Measurements from ENCODE around the gene ACY1.
"Not testable (repeated sequence)": the region's sequence is repeated elsewhere in the genome, so short reads cannot be mapped to it uniquely, and the experiment has no call there.

ACY1 gene

DNA sequence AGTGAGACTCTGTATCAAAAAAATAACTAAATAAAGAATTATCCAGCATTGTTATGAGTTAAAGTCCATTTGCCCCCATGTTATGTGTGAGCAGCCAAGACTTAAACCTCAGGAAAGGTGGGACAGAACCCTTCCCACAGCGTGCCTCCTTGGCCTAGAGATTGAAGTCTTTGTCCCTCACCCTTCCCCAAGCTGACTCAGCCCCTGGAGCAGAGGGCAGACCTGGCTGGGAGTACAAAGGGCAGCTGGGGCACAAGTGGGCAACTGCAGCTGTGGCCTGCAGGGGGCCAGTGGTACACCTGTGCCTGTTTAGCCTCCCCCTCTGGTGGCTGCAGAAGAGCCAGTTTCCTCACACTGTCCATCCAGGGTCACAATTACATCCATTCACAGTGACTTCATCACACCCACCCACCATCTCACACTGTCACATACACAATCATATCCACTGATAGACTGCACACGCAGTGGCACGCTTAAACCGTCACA, 940 bp upstream of the ACY1 start:
- H3K9me3 Mint-ChIP-seq (ENCODE audit: low read depth) = no peaks in the 10 kb centered on the region
- peaks cover 17% of the 10 kb centered on the region for H3K4me1 Mint-ChIP-seq (ENCODE audit: low read depth)
- H3K27me3 Mint-ChIP-seq = no peaks in the 10 kb centered on the region
- no peaks in the 10 kb centered on the region for H3K36me3 Mint-ChIP-seq
- H3K4me3 Mint-ChIP-seq = peak overlapping the region; percentile 99
- H3K27ac Mint-ChIP-seq = peak overlapping the region; percentile 98

DNA sequence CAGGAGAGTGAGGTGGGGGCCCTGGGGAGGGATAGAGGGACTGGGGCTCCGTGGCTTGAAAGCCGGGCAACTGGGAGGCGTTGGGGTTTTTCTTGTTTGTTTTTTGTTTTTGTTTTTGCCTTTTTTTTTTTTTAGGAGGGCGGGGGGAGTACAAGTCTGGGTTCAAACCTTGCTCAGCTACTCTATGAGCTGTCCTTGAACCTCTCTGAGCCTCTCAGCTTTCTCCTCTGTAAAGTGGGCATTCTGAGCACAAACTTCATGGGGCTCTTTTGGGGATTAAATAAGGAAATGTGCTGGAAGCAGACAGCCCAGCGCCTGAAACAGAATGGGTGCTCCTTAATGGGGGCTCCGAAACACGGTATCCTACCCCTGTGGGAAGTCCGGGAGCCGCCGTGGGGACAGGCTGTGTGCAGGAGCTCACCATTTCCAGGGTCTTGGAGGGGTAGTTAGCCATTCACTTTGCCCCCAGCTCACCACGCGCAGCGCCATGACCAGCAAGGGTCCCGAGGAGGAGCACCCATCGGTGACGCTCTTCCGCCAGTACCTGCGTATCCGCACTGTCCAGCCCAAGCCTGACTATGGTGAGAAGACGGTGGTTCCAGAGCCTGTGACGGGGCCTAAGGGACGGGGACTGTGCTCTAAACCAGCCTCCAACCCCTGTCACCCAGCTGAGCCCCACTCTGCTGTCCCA, 388 bp downstream of the ACY1 start:
- Mint-ChIP-seq H3K4me3 (peak overlapping the region; percentile 99), H3K27me3 (no peaks in the 10 kb centered on the region), H3K9me3 (ENCODE audit: low read depth) (no peaks in the 10 kb centered on the region), H3K27ac (peak overlapping the region; percentile 94), H3K36me3 (no peaks in the 10 kb centered on the region), H3K4me1 (ENCODE audit: low read depth) (peaks cover 17% of the 10 kb centered on the region)

DNA sequence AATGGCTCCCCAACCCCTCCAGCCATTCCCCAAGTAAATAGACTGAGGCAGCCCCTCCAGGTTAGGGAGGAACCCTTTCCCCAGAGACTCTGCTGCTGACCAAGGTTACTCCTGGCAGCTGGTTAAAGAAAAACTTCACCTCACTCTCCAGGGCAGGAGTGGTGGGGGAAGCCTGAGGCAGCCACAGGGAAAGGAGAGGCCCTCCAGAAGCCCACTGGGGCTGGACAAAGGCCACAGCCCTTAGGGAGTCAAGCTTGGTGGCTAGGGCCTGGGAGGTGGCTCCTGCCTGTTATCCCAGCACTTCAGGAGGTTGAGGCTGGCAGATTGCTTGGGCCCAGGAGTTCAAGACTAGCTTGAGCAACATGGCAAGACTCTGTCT, 923 bp downstream of the ACY1 start:
- peak overlapping the region; percentile 94 for H3K27ac Mint-ChIP-seq
- H3K4me3 Mint-ChIP-seq = peak overlapping the region; percentile 99
- no peaks in the 10 kb centered on the region for H3K27me3 Mint-ChIP-seq
- peaks cover 17% of the 10 kb centered on the region for H3K4me1 Mint-ChIP-seq (ENCODE audit: low read depth)
- H3K36me3 Mint-ChIP-seq = no peaks in the 10 kb centered on the region
- H3K9me3 Mint-ChIP-seq (ENCODE audit: low read depth) = no peaks in the 10 kb centered on the region

DNA sequence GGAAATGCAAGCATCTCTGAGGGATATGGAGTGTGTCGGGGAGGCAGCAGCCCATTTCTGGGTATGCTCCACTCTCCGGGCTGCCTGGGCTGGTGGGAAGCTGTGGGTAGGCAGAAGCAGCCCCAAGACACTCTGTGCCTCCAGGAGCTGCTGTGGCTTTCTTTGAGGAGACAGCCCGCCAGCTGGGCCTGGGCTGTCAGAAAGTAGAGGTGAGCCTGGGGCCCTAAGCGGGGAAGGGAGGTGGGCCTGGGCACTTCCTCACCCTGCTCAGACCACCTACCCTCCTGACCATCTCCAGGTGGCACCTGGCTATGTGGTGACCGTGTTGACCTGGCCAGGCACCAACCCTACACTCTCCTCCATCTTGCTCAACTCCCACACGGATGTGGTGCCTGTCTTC, 1.7 kb downstream of the ACY1 start:
- Mint-ChIP-seq H3K4me1 (ENCODE audit: low read depth) (peaks cover 17% of the 10 kb centered on the region), H3K36me3 (no peaks in the 10 kb centered on the region), H3K4me3 (peak overlapping the region; percentile 71), H3K27ac (peak overlapping the region; percentile 73), H3K9me3 (ENCODE audit: low read depth) (no peaks in the 10 kb centered on the region), H3K27me3 (no peaks in the 10 kb centered on the region)

DNA sequence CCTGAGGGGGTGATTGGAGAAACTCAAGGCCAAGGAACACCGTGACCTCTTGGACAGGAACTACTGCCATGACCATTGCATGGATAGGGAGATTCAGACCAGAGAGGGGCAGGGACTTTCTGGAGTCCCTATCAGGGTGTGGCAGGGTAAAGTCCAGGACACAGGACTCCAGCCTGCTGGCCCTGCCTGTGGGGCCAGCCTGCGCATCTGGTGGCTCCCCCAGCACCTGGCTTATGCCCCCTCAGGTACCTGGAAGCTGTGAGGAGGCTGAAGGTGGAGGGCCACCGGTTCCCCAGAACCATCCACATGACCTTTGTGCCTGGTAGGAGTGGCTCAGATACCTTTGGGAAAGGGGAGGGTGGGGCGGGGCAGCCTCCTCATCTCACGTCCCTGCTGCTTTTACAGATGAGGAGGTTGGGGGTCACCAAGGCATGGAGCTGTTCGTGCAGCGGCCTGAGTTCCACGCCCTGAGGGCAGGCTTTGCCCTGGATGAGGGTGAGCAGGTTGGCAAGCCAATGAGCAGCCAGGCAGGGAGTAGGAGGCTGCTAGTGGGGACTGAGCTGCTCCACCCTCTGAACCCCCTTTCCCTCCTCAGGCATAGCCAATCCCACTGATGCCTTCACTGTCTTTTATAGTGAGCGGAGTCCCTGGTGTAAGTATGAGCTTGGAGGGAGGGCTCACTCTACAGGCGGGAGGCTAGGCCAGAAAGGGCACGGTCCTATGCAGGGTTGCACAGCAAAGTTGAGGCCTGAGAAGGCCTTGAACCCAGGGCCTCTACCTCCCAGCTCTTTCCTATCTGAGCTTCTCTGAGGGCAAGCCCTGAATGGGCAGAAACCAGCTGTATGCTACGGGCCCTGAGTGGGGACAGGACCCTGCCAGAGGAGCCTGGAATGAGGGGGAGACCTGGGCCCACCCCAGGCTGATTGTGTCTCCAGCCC, 2.9 kb downstream of the ACY1 start:
- Mint-ChIP-seq H3K27ac (no peak overlapping the region), H3K9me3 (ENCODE audit: low read depth) (no peaks in the 10 kb centered on the region), H3K36me3 (peaks cover 1% of the 10 kb centered on the region), H3K4me1 (ENCODE audit: low read depth) (peaks cover 18% of the 10 kb centered on the region), H3K4me3 (no peak overlapping the region), H3K27me3 (no peaks in the 10 kb centered on the region)

DNA sequence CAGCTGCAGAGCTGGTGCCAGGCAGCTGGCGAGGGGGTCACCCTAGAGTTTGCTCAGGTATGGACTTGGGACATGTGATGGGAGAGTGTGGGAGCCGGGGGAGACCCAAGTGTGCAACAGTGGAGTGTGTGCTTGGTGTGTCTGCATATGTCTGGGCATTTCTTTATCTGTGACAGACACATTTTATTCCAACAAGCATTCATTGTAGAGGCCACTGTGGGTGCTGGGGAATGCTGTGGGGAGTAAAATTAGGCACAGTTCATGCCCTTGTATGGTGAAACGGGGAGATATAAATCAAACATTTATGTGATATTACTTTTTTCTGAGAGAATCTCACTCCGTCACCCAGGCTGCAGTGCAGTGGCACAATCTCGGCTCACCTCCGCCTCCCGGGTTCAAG, 4.2 kb downstream of the ACY1 start:
- Mint-ChIP-seq H3K9me3 (ENCODE audit: low read depth) (no peaks in the 10 kb centered on the region), H3K27ac (peak overlapping the region; percentile 68), H3K4me1 (ENCODE audit: low read depth) (peaks cover 17% of the 10 kb centered on the region), H3K4me3 (no peak overlapping the region), H3K36me3 (peaks cover 3% of the 10 kb centered on the region), H3K27me3 (no peaks in the 10 kb centered on the region)

DNA sequence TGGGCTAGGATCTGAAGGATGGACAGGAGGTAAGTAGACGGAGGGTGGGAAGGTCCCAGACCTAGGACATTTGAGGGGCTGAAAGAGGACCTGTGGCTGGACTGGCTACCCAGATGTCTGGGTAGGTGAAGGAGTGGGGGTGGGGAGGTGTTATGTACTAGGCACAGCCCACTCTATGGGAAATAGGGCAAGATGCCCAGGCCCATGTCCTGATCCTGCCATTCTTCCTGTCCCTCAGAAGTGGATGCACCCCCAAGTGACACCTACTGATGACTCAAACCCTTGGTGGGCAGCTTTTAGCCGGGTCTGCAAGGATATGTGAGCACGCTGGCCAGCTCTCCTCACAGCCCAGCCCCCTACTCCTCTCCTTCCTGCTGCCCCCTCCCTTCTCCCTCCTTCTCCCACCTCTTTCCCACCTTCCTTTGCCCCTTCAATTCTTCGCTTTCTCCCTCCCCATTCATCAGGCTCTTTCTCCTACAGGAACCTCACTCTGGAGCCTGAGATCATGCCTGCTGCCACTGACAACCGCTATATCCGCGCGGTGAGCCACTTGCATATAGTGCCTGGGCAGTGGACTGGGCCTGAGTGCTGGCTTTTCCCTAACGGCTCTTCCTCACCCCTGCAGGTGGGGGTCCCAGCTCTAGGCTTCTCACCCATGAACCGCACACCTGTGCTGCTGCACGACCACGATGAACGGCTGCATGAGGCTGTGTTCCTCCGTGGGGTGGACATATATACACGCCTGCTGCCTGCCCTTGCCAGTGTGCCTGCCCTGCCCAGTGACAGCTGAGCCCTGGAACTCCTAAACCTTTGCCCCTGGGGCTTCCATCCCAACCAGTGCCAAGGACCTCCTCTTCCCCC, 5.2 kb downstream of the ACY1 start:
- peaks cover 17% of the 10 kb centered on the region for H3K4me1 Mint-ChIP-seq (ENCODE audit: low read depth)
- no peak overlapping the region for H3K4me3 Mint-ChIP-seq
- no peaks in the 10 kb centered on the region for H3K9me3 Mint-ChIP-seq (ENCODE audit: low read depth)
- no peaks in the 10 kb centered on the region for H3K27me3 Mint-ChIP-seq
- H3K27ac Mint-ChIP-seq = no peak overlapping the region
- peaks cover 3% of the 10 kb centered on the region for H3K36me3 Mint-ChIP-seq

DNA sequence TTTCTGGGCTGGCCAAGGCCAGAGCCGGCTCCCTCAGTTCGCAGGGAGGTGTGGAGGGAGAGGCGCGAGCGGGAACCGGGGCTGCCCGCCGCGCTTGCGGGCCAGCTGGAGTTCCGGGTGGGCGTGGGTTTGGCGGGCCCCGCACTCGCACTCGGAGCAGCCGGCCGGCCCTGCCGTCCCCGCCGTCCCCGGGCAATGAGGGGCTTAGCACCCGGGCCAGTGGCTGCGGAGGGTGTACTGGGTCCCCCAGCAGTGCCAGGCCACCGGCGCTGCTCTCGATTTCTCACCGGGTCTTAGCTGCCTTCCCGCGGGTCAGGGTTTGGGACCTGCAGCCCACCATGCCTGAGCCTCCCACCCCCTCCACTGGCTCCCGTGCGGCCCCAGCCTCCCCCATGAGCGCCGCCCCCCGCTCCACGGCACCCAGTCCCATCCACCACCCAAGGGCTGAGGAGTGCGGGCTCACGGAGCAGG, 7.2 kb downstream of the ACY1 start:
- H3K27me3 Mint-ChIP-seq; H3K9me3 Mint-ChIP-seq (ENCODE audit: low read depth); H3K4me3 Mint-ChIP-seq; H3K27ac Mint-ChIP-seq: not testable (repeated sequence)
- peaks cover 13% of the 10 kb centered on the region for H3K36me3 Mint-ChIP-seq
- H3K4me1 Mint-ChIP-seq (ENCODE audit: low read depth) = peaks cover 26% of the 10 kb centered on the region

DNA sequence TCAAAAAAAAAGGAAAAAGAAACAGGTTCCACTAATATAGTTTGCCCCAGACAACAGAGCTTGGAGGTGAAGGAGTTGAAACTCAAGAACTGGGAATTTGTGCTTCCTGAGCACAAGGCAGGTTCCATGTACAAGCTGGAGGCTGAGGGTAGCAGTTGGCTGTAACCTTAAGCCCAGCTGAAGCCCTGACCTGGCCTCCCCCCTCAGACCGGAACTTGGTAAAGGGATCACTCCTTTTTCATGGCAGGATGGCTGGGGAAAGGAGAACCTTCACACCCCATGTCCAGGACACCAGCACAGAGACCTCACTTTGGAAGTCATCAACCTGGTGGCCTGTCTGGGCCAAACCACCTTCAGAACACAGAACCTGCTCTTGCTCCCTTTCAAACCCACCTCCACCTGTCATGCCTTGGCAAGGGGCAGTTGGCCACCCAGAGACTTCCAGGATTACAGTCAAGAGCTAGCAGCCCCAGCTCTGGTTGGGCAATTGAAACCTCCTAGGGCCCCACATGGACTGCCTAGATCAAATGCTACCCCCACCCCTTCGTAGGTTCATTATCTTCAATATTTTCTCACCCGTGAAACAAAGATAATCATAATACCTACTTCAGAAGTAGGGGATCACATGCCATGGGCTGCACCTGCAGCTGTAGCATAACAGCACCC, 8.8 kb downstream of the ACY1 start:
- Mint-ChIP-seq H3K27me3 (no peaks in the 10 kb centered on the region), H3K36me3 (peaks cover 14% of the 10 kb centered on the region), H3K4me1 (ENCODE audit: low read depth) (peaks cover 30% of the 10 kb centered on the region), H3K9me3 (ENCODE audit: low read depth) (no peaks in the 10 kb centered on the region), H3K4me3 (peak overlapping the region; percentile 100), H3K27ac (peak overlapping the region; percentile 72)

DNA sequence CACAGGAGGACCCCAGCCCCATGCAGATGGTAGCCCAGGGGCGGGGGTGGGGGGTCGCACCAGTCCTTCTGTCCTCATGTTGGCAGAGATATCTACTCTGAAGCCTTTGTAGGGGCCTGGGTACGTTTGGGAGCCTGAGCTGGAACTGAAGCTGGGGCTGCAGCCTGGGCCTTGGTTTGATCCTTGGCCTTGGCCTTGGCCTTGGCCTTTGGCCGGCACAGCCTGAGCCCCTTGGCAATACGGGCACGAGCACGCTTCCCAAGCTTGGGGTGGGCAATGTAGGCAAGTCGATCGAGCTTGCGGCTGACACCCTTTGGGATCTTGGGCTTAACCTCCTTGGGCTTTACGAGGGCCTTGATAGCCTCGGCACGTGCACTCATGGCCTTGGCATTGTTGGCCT, 10.3 kb downstream of the ACY1 start:
- Mint-ChIP-seq H3K4me3 (peak overlapping the region; percentile 100), H3K27ac (peak overlapping the region; percentile 100), H3K36me3 (peaks cover 14% of the 10 kb centered on the region), H3K4me1 (ENCODE audit: low read depth) (peaks cover 30% of the 10 kb centered on the region)
- H3K9me3 Mint-ChIP-seq (ENCODE audit: low read depth); H3K27me3 Mint-ChIP-seq: not testable (repeated sequence)

DNA sequence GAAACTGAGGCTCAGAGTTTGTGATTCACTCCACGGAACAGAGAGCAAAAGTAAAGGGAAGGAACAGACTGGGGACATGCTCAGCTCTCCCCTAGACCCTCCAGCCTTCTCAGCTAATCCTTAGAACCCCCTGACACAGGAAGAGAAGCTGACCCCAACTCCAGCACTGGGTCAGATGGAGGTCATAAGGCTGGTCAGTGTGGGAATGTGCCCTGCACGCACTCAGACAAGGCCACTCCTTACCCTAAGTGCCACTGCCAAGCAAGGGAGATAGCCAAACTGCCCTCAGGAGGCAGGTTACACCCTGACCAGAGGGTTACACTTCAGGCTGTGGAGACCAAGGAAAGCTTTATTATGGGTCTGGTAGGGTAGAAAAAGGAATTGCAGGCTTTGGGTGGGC, 11.2 kb downstream of the ACY1 start:
- peaks cover 14% of the 10 kb centered on the region for H3K36me3 Mint-ChIP-seq
- no peaks in the 10 kb centered on the region for H3K27me3 Mint-ChIP-seq

DNA sequence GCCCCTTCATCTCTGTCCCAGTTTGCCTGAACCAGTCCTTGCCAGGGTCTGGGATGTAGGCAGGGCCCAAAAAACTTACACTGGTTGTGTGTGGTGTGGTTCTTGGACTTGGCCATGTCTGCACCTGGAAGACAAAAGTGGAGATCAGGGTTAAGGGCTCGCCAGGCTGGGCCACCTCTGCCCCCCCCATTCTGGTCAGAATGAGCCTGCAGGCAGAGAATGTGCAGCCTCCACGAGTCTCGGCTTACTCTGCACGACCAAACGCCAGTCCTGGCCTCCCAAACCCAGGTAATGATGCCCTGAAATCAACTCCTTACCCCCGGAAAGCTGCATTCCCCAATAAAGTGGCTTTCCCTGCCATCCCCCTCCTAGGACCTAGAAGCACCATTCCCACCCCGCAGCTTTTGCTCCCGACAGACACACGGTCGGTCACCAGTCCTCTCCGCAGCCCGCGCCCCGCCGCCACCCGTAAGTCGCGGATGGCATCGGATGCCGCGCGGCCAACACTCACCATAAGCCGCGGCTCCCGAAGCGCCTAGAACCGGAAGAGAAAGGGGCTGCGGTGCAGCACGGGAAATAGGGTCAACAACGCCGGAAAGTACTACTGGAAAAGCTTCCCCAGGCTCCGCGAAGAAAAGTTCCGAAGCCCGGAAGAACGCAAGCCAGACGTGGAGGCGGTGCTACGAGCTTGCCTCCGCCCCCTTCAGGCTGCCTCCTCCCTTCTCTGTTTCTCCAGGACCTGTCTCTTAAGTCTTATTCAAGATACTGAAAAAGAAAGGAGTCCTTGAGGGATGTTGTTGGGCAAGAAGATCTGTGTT, 12.2 kb downstream of the ACY1 start, which contains the start of gene RPL29:
Gene RPL29 (minus strand): TSS at position 550 of the 818 bp plus-strand sequence. CDS start 434 bp downstream, at position 116.
- no peaks in the 10 kb centered on the region for H3K9me3 Mint-ChIP-seq (ENCODE audit: low read depth)
- H3K36me3 Mint-ChIP-seq = peaks cover 14% of the 10 kb centered on the region
- H3K27me3 Mint-ChIP-seq = no peaks in the 10 kb centered on the region
- H3K4me3 Mint-ChIP-seq = peak within 1 kb of the TSS; percentile 100
- peaks cover 30% of the 10 kb centered on the region for H3K4me1 Mint-ChIP-seq (ENCODE audit: low read depth)
- H3K27ac Mint-ChIP-seq = peak within 1 kb of the TSS; percentile 100

More for the DNA sequence above, 11.2 kb downstream of the ACY1 start:
- Mint-ChIP-seq H3K27ac (peak overlapping the region; percentile 100), H3K4me3 (peak overlapping the region; percentile 100), H3K4me1 (ENCODE audit: low read depth) (peaks cover 30% of the 10 kb centered on the region), H3K9me3 (ENCODE audit: low read depth) (no peaks in the 10 kb centered on the region)

DNA sequence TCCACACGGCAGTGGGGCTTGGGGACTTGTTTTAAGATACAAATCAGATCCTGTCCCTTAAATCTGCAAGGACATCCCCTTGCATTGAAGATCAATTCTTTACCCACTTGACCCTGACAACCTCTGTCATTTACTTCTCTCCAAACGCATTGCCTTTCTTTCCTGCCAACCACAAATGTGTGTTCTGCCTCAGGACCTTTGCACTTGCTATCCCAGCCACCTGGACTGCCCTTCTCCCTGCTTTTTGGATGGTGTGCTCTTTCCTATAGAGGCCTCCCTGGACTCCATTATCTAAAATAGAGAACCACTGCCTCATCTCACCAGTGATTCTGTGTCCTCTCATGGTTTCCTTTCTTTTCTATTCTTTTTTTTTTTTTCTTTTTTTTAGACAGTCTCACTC, 13.8 kb downstream of the ACY1 start:
- Mint-ChIP-seq H3K27ac (peak overlapping the region; percentile 58), H3K4me3 (no peak overlapping the region), H3K36me3 (peaks cover 12% of the 10 kb centered on the region), H3K27me3 (no peaks in the 10 kb centered on the region), H3K9me3 (ENCODE audit: low read depth) (no peaks in the 10 kb centered on the region), H3K4me1 (ENCODE audit: low read depth) (peaks cover 30% of the 10 kb centered on the region)
